H1 (cell line): ENCODE results near the gene SUZ12. TPM values are rescaled to one million over a fixed set of nuclear protein-coding genes. Genes with fewer than 3 reads are reported as not detected.

Source experiments
- CTCF ChIA-PET: fragments of 300-600 bp; sonication (Branson Sonifier 250); formaldehyde crosslinking; loops from one replicate; lab custom pipeline; 2021; ENCODE audit not compliant: partially characterized antibody; lab: Charles Lee
- POLR2A ChIA-PET: fragments of 300-600 bp; sonication (Branson Sonifier 250); formaldehyde crosslinking; loops from one replicate; lab custom pipeline; 2021; ENCODE audit warnings: inconsistent platforms; ENCODE audit not compliant: partially characterized antibody; lab: Charles Lee
- DNase-seq, 2 experiments: peaks; one replicate each; pipeline versions ENCODE4 v3.0.0 to v3.0.0-alpha.2; 2010 to 2022; ENCODE audit warnings: low spot score in 2 of 2, low read depth in 1 of 2, mixed read lengths in 1 of 2
- FAIRE-seq: peaks from 2 replicates; lab custom pipeline; 2011; peaks lifted over from hg19 to GRCh38; lab: Jason Lieb, UNC
- H2AFZ ChIP-seq: 2 replicates; pipeline ENCODE4 v1.8.1; 2012; ENCODE audit warnings: low read length, inconsistent platforms
- H2AK5ac ChIP-seq: 2 replicates; pipeline ENCODE4 v1.6.1; 2013; ENCODE audit warnings: low read depth, low read length
- H2BK120ac ChIP-seq: replicated peaks from 2 replicates; pipeline ENCODE3; 2013; ENCODE audit warnings: low read depth, low read length, inconsistent platforms
- H2BK12ac ChIP-seq: 2 replicates; pipeline ENCODE4 v1.6.1; 2013; ENCODE audit warnings: low read depth, low read length
- H2BK15ac ChIP-seq: 2 replicates; pipeline ENCODE4 v1.6.1; 2013; ENCODE audit warnings: low read length
- H2BK20ac ChIP-seq: 2 replicates; pipeline ENCODE4 v1.6.1; 2013; ENCODE audit warnings: low read length
- H2BK5ac ChIP-seq: 2 replicates; pipeline ENCODE4 v1.6.1; 2013; ENCODE audit warnings: low read depth, low read length
- H3K14ac ChIP-seq: 2 replicates; pipeline ENCODE4 v1.6.1; 2013; ENCODE audit warnings: inconsistent platforms; ENCODE audit not compliant: insufficient read length
- H3K18ac ChIP-seq: 2 replicates; pipeline ENCODE4 v1.6.1; 2013; ENCODE audit warnings: low read length; ENCODE audit errors: extremely low read depth
- H3K23ac ChIP-seq: 2 replicates; pipeline ENCODE4 v1.6.1; 2013; ENCODE audit warnings: inconsistent platforms; ENCODE audit not compliant: insufficient read length
- H3K23me2 ChIP-seq: 2 replicates; pipeline ENCODE4 v1.6.1; 2013; ENCODE audit warnings: low read depth, low read length
- H3K27ac ChIP-seq: 2 replicates; pipeline ENCODE4 v1.6.1; 2011; ENCODE audit warnings: low read depth, low read length, inconsistent platforms
- H3K27me3 ChIP-seq, 4 experiments: replicated peaks in 1 of 4; 1 replicate in 1 of 4; 2 replicates in 3 of 4; pipeline versions ENCODE4 v1.6.1 to v1.8.1; 2011 to 2013; ENCODE audit warnings: low read length in 3 of 4, mild to moderate bottlenecking in 3 of 4, inconsistent platforms in 2 of 4, mixed read lengths in 2 of 4, moderate library complexity in 1 of 4; ENCODE audit not compliant: control insufficient read depth in 3 of 4, insufficient read depth in 3 of 4; ENCODE audit errors: extremely low read depth in 1 of 4
- H3K36me3 ChIP-seq, 4 experiments: 2 replicates each; pipeline versions ENCODE4 v1.6.1 to v1.8.1; 2011 to 2013; ENCODE audit warnings: mild to moderate bottlenecking in 4 of 4, low read length in 3 of 4, moderate library complexity in 2 of 4, control low read depth in 1 of 4, inconsistent platforms in 1 of 4; ENCODE audit not compliant: insufficient read depth in 4 of 4, control insufficient read depth in 2 of 4
- H3K4ac ChIP-seq: replicated peaks from 2 replicates; pipeline ENCODE3; 2013; ENCODE audit warnings: low read length, low read depth, mixed read lengths, inconsistent platforms; ENCODE audit not compliant: insufficient read length
- H3K4me1 ChIP-seq, 4 experiments: replicated peaks in 1 of 4; 1 replicate in 1 of 4; 2 replicates in 3 of 4; pipeline versions ENCODE4 v1.6.1 to v1.8.1; 2011 to 2013; ENCODE audit warnings: low read length in 3 of 4, inconsistent platforms in 2 of 4, mixed read lengths in 1 of 4; ENCODE audit not compliant: insufficient read depth in 4 of 4, control insufficient read depth in 3 of 4
- H3K4me2 ChIP-seq, 2 experiments: 2 replicates each; pipeline versions ENCODE4 v1.6.1 to v1.8.1; 2011 to 2013; ENCODE audit warnings: low read depth in 2 of 2, low read length in 2 of 2, control low read depth in 1 of 2, inconsistent platforms in 1 of 2, mild to moderate bottlenecking in 1 of 2; ENCODE audit not compliant: insufficient read depth in 1 of 2
- H3K4me3 ChIP-seq, 4 experiments: fragments of 200-600, 300-600 bp in 1 of 4; sonication (generic), shearing (Covaris generic), sonication (Bioruptor Twin) in 1 of 4; 2 replicates each; pipeline versions ENCODE4 v1.5.1 to v1.8.1; 2011 to 2016; ENCODE audit warnings: low read length in 4 of 4, low read depth in 3 of 4, control low read depth in 2 of 4, inconsistent platforms in 2 of 4, mild to moderate bottlenecking in 2 of 4, mixed read lengths in 1 of 4, moderate library complexity in 1 of 4; ENCODE audit not compliant: insufficient read depth in 2 of 4; ENCODE audit errors: extremely low read depth in 1 of 4
- H3K56ac ChIP-seq: replicated peaks from 2 replicates; pipeline ENCODE3; 2013; ENCODE audit warnings: low read depth, mild to moderate bottlenecking, mixed read lengths, low read length, inconsistent platforms; ENCODE audit not compliant: insufficient read length
- H3K79me1 ChIP-seq: 2 replicates; pipeline ENCODE4 v1.6.1; 2013; ENCODE audit warnings: low read depth, low read length, control low read depth
- H3K79me2 ChIP-seq, 2 experiments: 2 replicates each; pipeline versions ENCODE4 v1.6.1 to v1.8.1; 2012 to 2013; ENCODE audit warnings: low read length in 2 of 2, mild to moderate bottlenecking in 2 of 2, inconsistent platforms in 1 of 2; ENCODE audit not compliant: insufficient read depth in 2 of 2, control insufficient read depth in 1 of 2
- H3K9ac ChIP-seq, 4 experiments: replicated peaks in 1 of 4; 1 replicate in 1 of 4; 2 replicates in 3 of 4; pipeline versions ENCODE4 v1.6.1 to v1.8.1; 2011 to 2013; ENCODE audit warnings: low read depth in 3 of 4, low read length in 3 of 4, control low read depth in 2 of 4, mild to moderate bottlenecking in 2 of 4, moderate library complexity in 2 of 4, inconsistent platforms in 1 of 4; ENCODE audit errors: extremely low read depth in 1 of 4
- H3K9me3 ChIP-seq, 2 experiments: 2 replicates each; pipeline versions ENCODE4 v1.6.1 to v1.8.1; 2012 to 2013; ENCODE audit warnings: mild to moderate bottlenecking in 2 of 2, moderate library complexity in 2 of 2, control low read depth in 1 of 2, inconsistent platforms in 1 of 2, low read depth in 1 of 2, low read length in 1 of 2, mixed read lengths in 1 of 2; ENCODE audit not compliant: insufficient read depth in 2 of 2
- H4K20me1 ChIP-seq, 2 experiments: replicated peaks in 1 of 2; 2 replicates each; pipeline versions ENCODE3 to v1.8.1; 2011 to 2013; ENCODE audit warnings: inconsistent platforms in 2 of 2, low read length in 2 of 2, mild to moderate bottlenecking in 1 of 2; ENCODE audit not compliant: insufficient read depth in 2 of 2, control insufficient read depth in 1 of 2
- H4K5ac ChIP-seq: 2 replicates; pipeline ENCODE4 v1.6.1; 2013; ENCODE audit warnings: low read length, low read depth, mixed read lengths, inconsistent platforms; ENCODE audit not compliant: insufficient read length
- H4K8ac ChIP-seq: 2 replicates; pipeline ENCODE4 v1.8.0; 2013; ENCODE audit warnings: mild to moderate bottlenecking, moderate library complexity, low read length, inconsistent platforms; ENCODE audit not compliant: insufficient read depth; ENCODE audit errors: extremely low read depth
- H4K91ac ChIP-seq: replicated peaks from 2 replicates; pipeline ENCODE3; 2013; ENCODE audit warnings: low read length, mixed read lengths, inconsistent platforms; ENCODE audit not compliant: insufficient read length
- BRCA1 ChIP-seq: IDR thresholded peaks from 2 replicates; pipeline ENCODE4 v1.6.1; 2012; ENCODE audit warnings: low read depth, low read length, improper control_type of control experiment
- CREB1 ChIP-seq: IDR thresholded peaks from 2 replicates; pipeline ENCODE4 v1.6.1; 2012; ENCODE audit warnings: inconsistent platforms
- EP300 ChIP-seq, 2 experiments: IDR thresholded peaks; 1 replicate in 1 of 2; 2 replicates in 1 of 2; pipeline ENCODE4 v1.6.1; 2011 to 2012; ENCODE audit warnings: low read depth in 2 of 2, low read length in 2 of 2, mild to moderate bottlenecking in 2 of 2, borderline replicate concordance in 1 of 2, inconsistent platforms in 1 of 2, moderate library complexity in 1 of 2
- HDAC2 ChIP-seq, 2 experiments: fragments of 300-600 bp in 1 of 2; sonication (generic) in 1 of 2; IDR thresholded peaks; 2 replicates each; pipeline ENCODE4 v1.6.1; 2011 to 2012; ENCODE audit warnings: low read depth in 2 of 2, low read length in 2 of 2, mild to moderate bottlenecking in 2 of 2, moderate library complexity in 2 of 2, borderline replicate concordance in 1 of 2, inconsistent platforms in 1 of 2
- JUN ChIP-seq: IDR thresholded peaks from 2 replicates; pipeline ENCODE4 v1.6.1; 2011; ENCODE audit warnings: low read depth, mild to moderate bottlenecking, improper control_type of control experiment, low read length
- JUND ChIP-seq: IDR thresholded peaks from 2 replicates; pipeline ENCODE4 v1.6.1; 2011; ENCODE audit warnings: mild to moderate bottlenecking, improper control_type of control experiment, low read length
- KDM1A ChIP-seq: fragments of 200-600, 300-600 bp; sonication (generic); IDR thresholded peaks from 2 replicates; pipeline ENCODE4 v1.7.1; 2016; ENCODE audit warnings: mild to moderate bottlenecking, low read length, borderline replicate concordance
- KDM4A ChIP-seq: IDR thresholded peaks from one replicate; pipeline ENCODE4 v1.7.1; 2012; ENCODE audit warnings: low read depth, mild to moderate bottlenecking, moderate library complexity, low read length, inconsistent platforms; ENCODE audit not compliant: severe bottlenecking
- NANOG ChIP-seq: IDR thresholded peaks from 2 replicates; pipeline ENCODE4 v1.6.1; 2011; ENCODE audit warnings: low read length, low read depth, mild to moderate bottlenecking, inconsistent platforms; ENCODE audit not compliant: insufficient read depth, poor library complexity, severe bottlenecking
- PHF8 ChIP-seq: fragments of 200-600 bp; sonication (generic); conservative IDR thresholded peaks from 2 replicates; pipeline ENCODE4 v1.7.1; 2012; ENCODE audit warnings: low read depth, mild to moderate bottlenecking, inconsistent platforms, low read length, moderate library complexity
- POLR2A ChIP-seq, 2 experiments: IDR thresholded peaks; 1 replicate in 1 of 2; 2 replicates in 1 of 2; pipeline ENCODE4 v1.6.1; 2011; ENCODE audit warnings: low read depth in 2 of 2, low read length in 2 of 2, mild to moderate bottlenecking in 2 of 2; ENCODE audit errors: control extremely low read depth in 1 of 2
- POLR2AphosphoS5 ChIP-seq: IDR thresholded peaks from 2 replicates; pipeline ENCODE4 v1.6.1; 2011; ENCODE audit warnings: low read depth, low read length
- SRF ChIP-seq: IDR thresholded peaks from 2 replicates; pipeline ENCODE4 v1.6.1; 2011; ENCODE audit warnings: mild to moderate bottlenecking, low read depth, low read length, moderate library complexity
- SUZ12 ChIP-seq: fragments of 200-600 bp; sonication (generic); IDR thresholded peaks from 2 replicates; pipeline ENCODE4 v1.6.1; 2012; ENCODE audit warnings: mild to moderate bottlenecking, inconsistent platforms, low read length, moderate library complexity, mixed read lengths
- YY1 ChIP-seq: IDR thresholded peaks from 2 replicates; pipeline ENCODE4 v1.6.1; 2011; ENCODE audit warnings: low read depth, mild to moderate bottlenecking, low read length
- WGBS, 2 experiments: shearing (Covaris generic) in 1 of 2; methylation state at CpG; one replicate each; pipeline versions ENCODE4 v1.1.6 to v1.1.7; 2013 to 2015; ENCODE audit warnings: low lambda C conversion rate in 2 of 2, mixed read lengths in 2 of 2, inconsistent platforms in 1 of 2, low coverage in 1 of 2, missing lambda C conversion rate in 1 of 2; ENCODE audit not compliant: insufficient replicate concordance in 2 of 2, insufficient coverage in 1 of 2, insufficient read length in 1 of 2; ENCODE audit errors: extremely low coverage in 1 of 2, missing lambda C conversion rate in 1 of 2; 5-methylcytosine and 5-hydroxymethylcytosine counted together
- polyA plus RNA-seq, 7 experiments: library from polyadenylated mRNA; depleted of rRNA in 3 of 7; stranded (reverse) in 5 of 7; unstranded in 2 of 7; fragments of >200 nt in 5 of 7; fragments of 200-250 nt in 2 of 7; gene quantifications; 1 replicate in 5 of 7; 2 replicates in 1 of 7; 4 replicates in 1 of 7; pipeline versions ENCODE4 v1.2.1 to v1.2.3, GENCODE V29; 2011 to 2013; ENCODE audit warnings: missing spikeins in 2 of 7, mixed read lengths in 2 of 7
- total RNA-seq: library from RNA; stranded (reverse); fragmentation: NEBNext Ultra II Directional; extraction: Animal tissue kit (Norgen Biotek cat#: 25700); gene quantifications from 2 replicates; pipeline ENCODE4 v1.2.1, GENCODE V29; 2021

SUZ12 gene
- total and polyA plus RNA-seq, 2 of the 8 experiments (the other 6 are each of a cell fraction or from before 2014, with no cell fraction given): 9.1 to 34.6 TPM

DNA sequence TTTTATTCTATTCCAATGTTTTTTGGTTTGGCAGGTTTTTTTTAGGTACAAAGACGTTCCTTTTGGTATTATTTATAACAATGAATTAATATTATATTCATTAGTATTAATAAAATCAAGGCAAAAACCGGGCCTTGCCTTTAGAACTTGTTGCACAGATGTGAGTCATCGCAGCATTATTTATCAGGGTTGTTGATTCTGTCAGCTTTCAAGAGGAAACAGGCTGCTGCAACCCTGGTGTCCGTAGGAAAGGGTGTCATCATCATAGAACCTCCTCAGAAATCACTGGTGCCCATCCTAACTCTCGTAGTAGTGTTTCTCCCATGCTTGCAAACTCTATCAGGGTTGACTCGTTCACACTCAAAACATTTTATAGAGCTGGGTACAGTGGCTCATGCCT is 60.2 kb downstream of the SUZ12 start:
- Histone ChIP-seq H4K91ac (no peak overlapping the region), H3K79me1 (no peaks in the 10 kb centered on the region), H3K9ac (no peak overlapping the region), H3K4me2 (no peak overlapping the region), H3K27me3 (no peaks in the 10 kb centered on the region), H2BK20ac (no peak overlapping the region), H2BK120ac (no peak overlapping the region), H3K18ac (no peak overlapping the region), H2BK15ac (no peak overlapping the region), H3K9me3 (no peaks in the 10 kb centered on the region), H2AK5ac (no peak overlapping the region), H3K23me2 (no peaks in the 10 kb centered on the region), H4K20me1 (peaks cover 0 to 5% of the 10 kb centered on the region in 2 experiments), H4K5ac (no peak overlapping the region), H3K23ac (no peak overlapping the region), H3K27ac (no peak overlapping the region), H2BK5ac (no peak overlapping the region), H3K56ac (no peak overlapping the region), H3K79me2 (no peaks in the 10 kb centered on the region), H3K4ac (no peak overlapping the region), H2BK12ac (no peak overlapping the region), H4K8ac (no peak overlapping the region), H2AFZ (no peak overlapping the region), H3K4me1 (no peaks in the 10 kb centered on the region), H3K36me3 (peaks cover 14 to 86% (median 62%) of the 10 kb centered on the region in 4 experiments), H3K4me3 (no peak overlapping the region), H3K14ac (no peak overlapping the region)
- POLR2A ChIA-PET: no interaction called here
- CTCF ChIA-PET: no interaction called here
- FAIRE-seq (no peak), DNase-seq (no peak)
- 94% methylated on average over 6 of the region's 6 CpGs; no CpG with 5 or more reads in 1 of the 2 experiments for WGBS, 2 experiments
- TF ChIP-seq JUN (no peak), HDAC2 (IDR thresholded peaks at IDR 0.05; ENCODE audit: borderline replicate concordance in 1 of 2, low read depth in 2 of 2, low read length in 2 of 2) (no peak), BRCA1 (no peak), KDM1A (no peak), EP300 (IDR thresholded peaks at IDR 0.05; ENCODE audit: borderline replicate concordance in 1 of 2, low read depth in 2 of 2, low read length in 2 of 2) (no peak), YY1 (no peak), POLR2AphosphoS5 (no peak), PHF8 (no peak), SRF (no peak), SUZ12 (no peak), JUND (no peak), CREB1 (no peak), KDM4A (no peak), NANOG (no peak), POLR2A (IDR thresholded peaks at IDR 0.05; ENCODE audit: control extremely low read depth in 1 of 2, low read depth in 2 of 2, low read length in 2 of 2) (no peak)
